ENCODE measurements around the gene GPR34. TPM values are rescaled to one million over a fixed set of nuclear protein-coding genes. Genes with fewer than 3 reads are reported as not detected.

The GPR34 gene
- total and polyA plus RNA-seq, 2 of the 13 experiments (the other 11 are each of a cell fraction or from before 2014, with no cell fraction given): not detected

DNA sequence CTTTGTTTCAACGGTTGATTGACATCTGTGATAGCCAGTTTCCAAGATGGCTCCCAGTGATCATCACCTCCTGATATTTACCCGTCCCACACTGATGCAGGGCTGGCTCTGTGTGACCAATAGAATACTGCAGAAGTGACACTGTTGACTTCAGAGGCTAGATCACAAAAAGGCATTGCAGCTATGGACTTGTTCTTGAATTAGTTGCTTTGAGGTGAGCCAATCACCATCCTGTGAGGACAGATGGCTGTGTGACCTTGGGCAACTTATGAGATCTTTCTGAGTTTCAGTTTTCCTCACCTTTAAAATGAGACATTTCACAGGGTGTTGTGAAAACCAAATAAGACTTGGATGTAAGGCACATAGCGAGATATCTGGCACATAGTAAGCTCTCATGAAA, 33.4 kb downstream of the GPR34 start:
- H3K27me3 ChIP-seq (ENCODE audit: control insufficient read depth in 1 of 2, insufficient read depth in 2 of 2, low read length in 2 of 2): no peaks in the 10 kb centered on the region
- ATAC-seq (no peak), FAIRE-seq (no peak), DNase-seq (ENCODE audit: low spot score) (no peak)
- intact Hi-C loops (cut with micrococcal nuclease; ENCODE audit: unreplicated experiment) (no loop called here), in situ Hi-C loops (cut with HindIII; ENCODE audit: extremely low pct_ligation_motif_present, low pct_unique_long_range_greater_than_20kb) (no loop called here)
- no peak for TF ChIP-seq SMAD3 (CRISPR knock-in tag; IDR thresholded peaks at IDR 0.05)
- TF ChIP-seq, protein P1, sequence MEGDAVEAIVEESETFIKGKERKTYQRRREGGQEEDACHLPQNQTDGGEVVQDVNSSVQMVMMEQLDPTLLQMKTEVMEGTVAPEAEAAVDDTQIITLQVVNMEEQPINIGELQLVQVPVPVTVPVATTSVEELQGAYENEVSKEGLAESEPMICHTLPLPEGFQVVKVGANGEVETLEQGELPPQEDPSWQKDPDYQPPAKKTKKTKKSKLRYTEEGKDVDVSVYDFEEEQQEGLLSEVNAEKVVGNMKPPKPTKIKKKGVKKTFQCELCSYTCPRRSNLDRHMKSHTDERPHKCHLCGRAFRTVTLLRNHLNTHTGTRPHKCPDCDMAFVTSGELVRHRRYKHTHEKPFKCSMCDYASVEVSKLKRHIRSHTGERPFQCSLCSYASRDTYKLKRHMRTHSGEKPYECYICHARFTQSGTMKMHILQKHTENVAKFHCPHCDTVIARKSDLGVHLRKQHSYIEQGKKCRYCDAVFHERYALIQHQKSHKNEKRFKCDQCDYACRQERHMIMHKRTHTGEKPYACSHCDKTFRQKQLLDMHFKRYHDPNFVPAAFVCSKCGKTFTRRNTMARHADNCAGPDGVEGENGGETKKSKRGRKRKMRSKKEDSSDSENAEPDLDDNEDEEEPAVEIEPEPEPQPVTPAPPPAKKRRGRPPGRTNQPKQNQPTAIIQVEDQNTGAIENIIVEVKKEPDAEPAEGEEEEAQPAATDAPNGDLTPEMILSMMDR (CRISPR knock-in tag; IDR thresholded peaks at IDR 0.05): no peak
- no peak for TF ChIP-seq CREM (IDR thresholded peaks at IDR 0.05)
- TF ChIP-seq CREM (CRISPR knock-in tag; IDR thresholded peaks at IDR 0.05): no peak
- TF ChIP-seq, protein P2, sequence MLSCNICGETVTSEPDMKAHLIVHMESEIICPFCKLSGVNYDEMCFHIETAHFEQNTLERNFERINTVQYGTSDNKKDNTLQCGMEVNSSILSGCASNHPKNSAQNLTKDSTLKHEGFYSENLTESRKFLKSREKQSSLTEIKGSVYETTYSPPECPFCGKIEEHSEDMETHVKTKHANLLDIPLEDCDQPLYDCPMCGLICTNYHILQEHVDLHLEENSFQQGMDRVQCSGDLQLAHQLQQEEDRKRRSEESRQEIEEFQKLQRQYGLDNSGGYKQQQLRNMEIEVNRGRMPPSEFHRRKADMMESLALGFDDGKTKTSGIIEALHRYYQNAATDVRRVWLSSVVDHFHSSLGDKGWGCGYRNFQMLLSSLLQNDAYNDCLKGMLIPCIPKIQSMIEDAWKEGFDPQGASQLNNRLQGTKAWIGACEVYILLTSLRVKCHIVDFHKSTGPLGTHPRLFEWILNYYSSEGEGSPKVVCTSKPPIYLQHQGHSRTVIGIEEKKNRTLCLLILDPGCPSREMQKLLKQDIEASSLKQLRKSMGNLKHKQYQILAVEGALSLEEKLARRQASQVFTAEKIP (CRISPR knock-in tag; IDR thresholded peaks at IDR 0.05; ENCODE audit: borderline replicate concordance): no peak
- TF ChIP-seq SOX5 (CRISPR knock-in tag; IDR thresholded peaks at IDR 0.05; ENCODE audit: borderline replicate concordance): no peak
- no peak for TF ChIP-seq SMC3 (IDR thresholded peaks at IDR 0.05; ENCODE audit: low read length)
- no peak for TF ChIP-seq ZNF317 (CRISPR knock-in tag; IDR thresholded peaks at IDR 0.05)
- TF ChIP-seq KLF6 (CRISPR knock-in tag; IDR thresholded peaks at IDR 0.05): no peak
- TF ChIP-seq ZMYM3 (CRISPR knock-in tag; IDR thresholded peaks at IDR 0.05): no peak
- no peak for TF ChIP-seq SMARCC2 (IDR thresholded peaks at IDR 0.05)
- H3K27ac ChIP-seq (ENCODE audit: extremely low read length, insufficient read depth, low read length): no peak overlapping the region
- no peak overlapping the region for H2AFZ ChIP-seq (ENCODE audit: low read length)
- BruUV-seq (replicated peaks): no TSS peak
- no peaks in the 10 kb centered on the region for H3K36me3 ChIP-seq (replicated peaks in 1 of 2; ENCODE audit: control insufficient read depth in 1 of 2, insufficient read depth in 2 of 2, low read length in 2 of 2)
- no peaks in the 10 kb centered on the region for H4K20me1 ChIP-seq (ENCODE audit: insufficient read depth, low read length)
- CTCF ChIA-PET (ENCODE audit: low intra/inter-chr PET ratio, low total read pairs): no interaction called here
- H3K79me2 ChIP-seq (ENCODE audit: insufficient read depth, low read length): no peaks in the 10 kb centered on the region
- H3K4me1 ChIP-seq (ENCODE audit: insufficient read depth, low read length): no peaks in the 10 kb centered on the region
- H3K4me3 ChIP-seq (replicated peaks in 1 of 3; ENCODE audit: insufficient read depth in 1 of 3, low read depth in 2 of 3, low read length in 3 of 3): no peak overlapping the region
- no peaks in the 10 kb centered on the region for H3K9me3 ChIP-seq (ENCODE audit: low read length)
- H3K4me2 ChIP-seq (ENCODE audit: low read depth, low read length): no peak overlapping the region
- 97% methylated on average over 2 of the region's 3 CpGs for WGBS (ENCODE audit: low lambda C conversion rate)
- no peak overlapping the region for H3K9ac ChIP-seq (ENCODE audit: insufficient read depth, low read depth, low read length)
- POLR2A ChIA-PET: no interaction called here

Measured in HepG2 (cell line).